Keratinocyte (primary cell): ENCODE results near the gene SYT12. TPM values are rescaled to one million over a fixed set of nuclear protein-coding genes. Genes with fewer than 3 reads are reported as not detected.

Experiments used
- DNase-seq: peaks from one replicate; pipeline ENCODE4 v3.0.0-alpha.2; 2011; ENCODE audit warnings: low read depth, missing footprints, low spot score
- FAIRE-seq: peaks from 2 replicates; lab custom pipeline; 2011; peaks lifted over from hg19 to GRCh38; lab: Jason Lieb, UNC
- H2AFZ ChIP-seq: 2 replicates; pipeline ENCODE4 v1.6.0; 2012; ENCODE audit warnings: low read length, control low read depth, inconsistent platforms; ENCODE audit not compliant: control insufficient read depth
- H3K27ac ChIP-seq: 2 replicates; pipeline ENCODE4 v1.5.1; 2011; ENCODE audit warnings: low read length; ENCODE audit not compliant: control insufficient read depth, insufficient read depth
- H3K27me3 ChIP-seq: 3 replicates; pipeline ENCODE4 v1.6.0; 2011; ENCODE audit warnings: low read length; ENCODE audit not compliant: control insufficient read depth, insufficient read depth; ENCODE audit errors: extremely low read depth
- H3K36me3 ChIP-seq, 2 experiments: 2 replicates in 1 of 2; 3 replicates in 1 of 2; pipeline ENCODE4 v1.5.1; 2011; ENCODE audit warnings: low read length in 2 of 2, mild to moderate bottlenecking in 1 of 2; ENCODE audit not compliant: control insufficient read depth in 2 of 2, insufficient read depth in 2 of 2; ENCODE audit errors: extremely low read depth in 1 of 2
- H3K4me1 ChIP-seq: 3 replicates; pipeline ENCODE4 v1.5.1; 2011; ENCODE audit warnings: low read length; ENCODE audit not compliant: control insufficient read depth, insufficient read depth; ENCODE audit errors: extremely low read depth
- H3K4me2 ChIP-seq: 3 replicates; pipeline ENCODE4 v1.6.0; 2011; ENCODE audit warnings: low read depth, low read length; ENCODE audit not compliant: control insufficient read depth, insufficient read depth; ENCODE audit errors: extremely low read depth
- H3K4me3 ChIP-seq, 3 experiments: fragments of 200-600 bp in 1 of 3; sonication (generic) in 1 of 3; 2 replicates in 2 of 3; 3 replicates in 1 of 3; pipeline ENCODE4 v1.5.1; 2011 to 2016; ENCODE audit warnings: low read length in 3 of 3, mild to moderate bottlenecking in 3 of 3, control low read depth in 2 of 3, inconsistent platforms in 1 of 3, low read depth in 1 of 3, mixed read lengths in 1 of 3, mixed run types in 1 of 3, moderate library complexity in 1 of 3; ENCODE audit not compliant: control insufficient read depth in 2 of 3, insufficient read depth in 2 of 3; ENCODE audit errors: extremely low read depth in 1 of 3
- H3K79me2 ChIP-seq: 2 replicates; pipeline ENCODE4 v1.6.0; 2012; ENCODE audit warnings: low read length; ENCODE audit not compliant: control insufficient read depth, insufficient read depth
- H3K9ac ChIP-seq: 3 replicates; pipeline ENCODE4 v1.6.0; 2011; ENCODE audit warnings: low read length; ENCODE audit not compliant: control insufficient read depth, insufficient read depth; ENCODE audit errors: extremely low read depth
- H3K9me1 ChIP-seq: 3 replicates; pipeline ENCODE4 v1.6.0; 2011; ENCODE audit warnings: low read length; ENCODE audit not compliant: control insufficient read depth, insufficient read depth; ENCODE audit errors: extremely low read depth
- H3K9me3 ChIP-seq: 2 replicates; pipeline ENCODE4 v1.5.1; 2012; ENCODE audit warnings: low read depth, low read length; ENCODE audit not compliant: control insufficient read depth
- H4K20me1 ChIP-seq: 3 replicates; pipeline ENCODE4 v1.6.0; 2011; ENCODE audit warnings: low read length; ENCODE audit not compliant: control insufficient read depth, insufficient read depth; ENCODE audit errors: extremely low read depth
- EZH2 ChIP-seq: IDR thresholded peaks from one replicate; pipeline ENCODE4 v1.6.1; 2012; ENCODE audit warnings: inconsistent platforms, mild to moderate bottlenecking, low read length, moderate library complexity
- dilution Hi-C: fragments of 300-500 bp; cut with MboI; formaldehyde crosslinking; loops from one replicate; pipeline ENCODE4 v1.7.0; 2020; ENCODE audit warnings: low sequenced_read_pairs; ENCODE audit not compliant: extremely low pct_ligation_motif_present
- polyA plus RNA-seq, 5 experiments: library from polyadenylated mRNA; depleted of rRNA in 3 of 5; stranded (reverse) in 3 of 5; stranded (forward) in 1 of 5; unstranded in 1 of 5; fragments of >200 nt; gene quantifications; 1 replicate in 1 of 5; 2 replicates in 3 of 5; 3 replicates in 1 of 5; pipeline versions ENCODE4 v1.2.1 to v1.2.3, GENCODE V29; 2011 to 2012; ENCODE audit warnings: missing spikeins in 2 of 5, low read depth in 1 of 5, low replicate concordance in 1 of 5
- TF ChIP-seq, protein P1 (sequence below), 3 experiments: IDR thresholded peaks in 1 of 3; conservative IDR thresholded peaks in 1 of 3; optimal IDR thresholded peaks in 1 of 3; 2 replicates in 2 of 3; 3 replicates in 1 of 3; pipeline versions ENCODE3 to v1.5.1; 2011; ENCODE audit warnings: low read length in 3 of 3, mild to moderate bottlenecking in 3 of 3, moderate library complexity in 2 of 3, control low read depth in 1 of 3, inconsistent platforms in 1 of 3; ENCODE audit not compliant: insufficient read depth in 2 of 3; ENCODE audit errors: extremely low read depth in 1 of 3

Gene SYT12
- polyA plus RNA-seq, 1 donor (not counting 4 experiments of a cell fraction or from before 2014, with no cell fraction given), result 0.05 TPM

DNA sequence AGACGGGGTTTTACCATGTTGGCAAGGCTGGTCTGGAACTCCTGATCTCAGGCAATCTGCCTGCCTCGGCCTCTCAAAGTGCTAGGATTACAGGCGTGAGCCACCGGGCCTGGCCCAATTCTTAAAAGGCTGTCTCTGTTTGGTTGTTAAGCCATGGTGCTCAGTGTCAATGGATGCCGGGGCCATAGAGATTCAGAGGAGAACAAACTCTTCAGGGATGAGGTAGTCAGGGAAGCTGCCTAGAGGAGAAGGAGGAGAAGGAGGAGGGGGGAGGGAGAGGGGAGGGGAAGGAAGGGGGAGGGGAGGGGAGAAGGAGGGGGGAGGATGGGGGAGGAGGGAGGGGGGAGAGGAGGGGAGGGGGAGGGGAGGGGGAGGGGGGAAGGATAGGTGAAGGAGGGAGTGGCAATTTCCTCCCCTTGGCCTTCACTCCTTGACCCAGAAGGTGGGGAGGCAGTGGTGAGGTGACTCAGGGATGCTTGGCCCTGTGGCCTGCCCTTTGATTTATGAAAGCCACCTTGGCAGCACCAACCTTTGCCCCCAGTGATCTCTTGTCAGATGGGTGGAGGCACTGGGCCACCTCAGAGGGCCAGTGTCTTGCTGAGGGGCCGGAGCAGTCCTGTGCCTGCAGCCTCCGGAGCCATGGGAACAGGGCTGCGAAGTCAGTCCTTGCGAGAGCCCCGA, 48.1 kb upstream of the SYT12 start, which contains the start of gene C11orf86:
Gene C11orf86, plus strand, starts transcription at position 581 of the 681 bp plus-strand sequence. Its CDS starts 59 bp downstream, at position 640.
- dilution Hi-C loops, result no loop called here
- Histone ChIP-seq H3K9me1 (no peaks in the 10 kb centered on the region), H3K27me3 (no peaks in the 10 kb centered on the region), H3K4me2 (no peak within 1 kb of the TSS), H3K9me3 (no peaks in the 10 kb centered on the region), H3K79me2 (no peaks in the 10 kb centered on the region), H3K4me1 (peaks cover 23% of the 10 kb centered on the region), H2AFZ (no peak within 1 kb of the TSS), H3K36me3 (no peaks in the 10 kb centered on the region), H3K4me3 (no peak within 1 kb of the TSS), H4K20me1 (no peaks in the 10 kb centered on the region), H3K9ac (no peak within 1 kb of the TSS), H3K27ac (no peak within 1 kb of the TSS)
- FAIRE-seq (no peak), DNase-seq (no peak)
- TF ChIP-seq, protein P1, sequence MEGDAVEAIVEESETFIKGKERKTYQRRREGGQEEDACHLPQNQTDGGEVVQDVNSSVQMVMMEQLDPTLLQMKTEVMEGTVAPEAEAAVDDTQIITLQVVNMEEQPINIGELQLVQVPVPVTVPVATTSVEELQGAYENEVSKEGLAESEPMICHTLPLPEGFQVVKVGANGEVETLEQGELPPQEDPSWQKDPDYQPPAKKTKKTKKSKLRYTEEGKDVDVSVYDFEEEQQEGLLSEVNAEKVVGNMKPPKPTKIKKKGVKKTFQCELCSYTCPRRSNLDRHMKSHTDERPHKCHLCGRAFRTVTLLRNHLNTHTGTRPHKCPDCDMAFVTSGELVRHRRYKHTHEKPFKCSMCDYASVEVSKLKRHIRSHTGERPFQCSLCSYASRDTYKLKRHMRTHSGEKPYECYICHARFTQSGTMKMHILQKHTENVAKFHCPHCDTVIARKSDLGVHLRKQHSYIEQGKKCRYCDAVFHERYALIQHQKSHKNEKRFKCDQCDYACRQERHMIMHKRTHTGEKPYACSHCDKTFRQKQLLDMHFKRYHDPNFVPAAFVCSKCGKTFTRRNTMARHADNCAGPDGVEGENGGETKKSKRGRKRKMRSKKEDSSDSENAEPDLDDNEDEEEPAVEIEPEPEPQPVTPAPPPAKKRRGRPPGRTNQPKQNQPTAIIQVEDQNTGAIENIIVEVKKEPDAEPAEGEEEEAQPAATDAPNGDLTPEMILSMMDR (optimal IDR thresholded peaks at IDR 0.05 in 1 of 3, IDR thresholded peaks at IDR 0.05 in 1 of 3, conservative IDR thresholded peaks at IDR 0.05 in 1 of 3; ENCODE audit: extremely low read depth in 1 of 3, insufficient read depth in 2 of 3, low read length in 3 of 3), result no peak
- TF ChIP-seq EZH2, result no peak

DNA sequence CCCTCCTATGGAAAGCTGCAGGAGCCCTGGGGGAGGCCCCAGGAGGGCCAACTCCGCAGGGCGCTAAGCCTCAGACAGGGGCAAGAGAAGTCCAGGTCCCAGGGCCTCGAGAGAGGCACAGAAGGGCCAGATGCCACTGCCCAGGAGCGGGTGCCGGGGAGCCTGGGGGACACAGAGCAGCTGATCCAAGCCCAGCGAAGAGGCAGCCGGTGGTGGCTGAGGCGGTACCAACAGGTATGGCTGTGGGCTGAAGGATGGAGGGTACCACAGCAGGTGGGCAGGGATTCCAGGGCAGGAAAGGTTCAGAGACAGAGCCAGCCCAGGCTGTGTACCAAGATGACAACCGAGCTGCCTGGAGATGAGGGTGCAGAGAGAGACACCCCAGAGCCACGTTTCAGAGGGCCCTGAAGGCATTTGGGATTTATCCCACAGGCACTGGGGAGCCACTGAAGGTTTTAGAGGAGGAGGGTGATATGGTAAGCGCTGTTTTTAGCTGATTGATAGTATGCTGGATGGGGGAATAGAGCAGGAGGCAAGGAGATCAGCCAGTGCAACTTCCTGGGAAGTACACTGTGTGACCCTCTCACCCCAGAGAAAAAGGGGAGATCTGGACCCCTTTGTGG, 47.4 kb upstream of the SYT12 start:
- H3K27me3 ChIP-seq, result no peaks in the 10 kb centered on the region
- H3K9me1 ChIP-seq, result no peaks in the 10 kb centered on the region
- DNase-seq (no peak), FAIRE-seq (no peak)
- H3K4me3 ChIP-seq, result no peak overlapping the region
- no peaks in the 10 kb centered on the region for H3K36me3 ChIP-seq
- no peaks in the 10 kb centered on the region for H3K79me2 ChIP-seq
- no peak overlapping the region for H3K4me2 ChIP-seq
- H3K9me3 ChIP-seq, result no peaks in the 10 kb centered on the region
- TF ChIP-seq, protein P1 (optimal IDR thresholded peaks at IDR 0.05 in 1 of 3, IDR thresholded peaks at IDR 0.05 in 1 of 3, conservative IDR thresholded peaks at IDR 0.05 in 1 of 3; ENCODE audit: extremely low read depth in 1 of 3, insufficient read depth in 2 of 3, low read length in 3 of 3), result no peak
- TF ChIP-seq EZH2, result no peak
- no peak overlapping the region for H3K9ac ChIP-seq
- H4K20me1 ChIP-seq, result no peaks in the 10 kb centered on the region
- no peak overlapping the region for H2AFZ ChIP-seq
- H3K4me1 ChIP-seq, result peaks cover 17% of the 10 kb centered on the region
- dilution Hi-C loops, result no loop called here
- no peak overlapping the region for H3K27ac ChIP-seq
